CD4-positive, alpha-beta T cell (primary cell): ENCODE results near the gene SYT9. TPM values are rescaled to one million over a fixed set of nuclear protein-coding genes. Genes with fewer than 3 reads are reported as not detected.

Experiments used
- ATAC-seq: fragments of 200-7000 bp; cut with Tn5 transposase; one replicate; pipeline ENCODE4 v1.10.0; 2022; ENCODE audit warnings: mild to moderate bottlenecking; ENCODE audit not compliant: poor library complexity
- CTCF ChIA-PET: fragments of 350-600 bp; sonication (Branson Sonifier 250); formaldehyde crosslinking; loops from one replicate; lab custom pipeline; 2021; ENCODE audit warnings: antibody characterized with exemption, inconsistent platforms; lab: Charles Lee
- POLR2A ChIA-PET: fragments of 350-600 bp; sonication (Branson Sonifier 250); formaldehyde crosslinking; loops from one replicate; lab custom pipeline; 2021; ENCODE audit warnings: antibody characterized with exemption, inconsistent platforms; lab: Charles Lee
- DNase-seq, 14 experiments: peaks; one replicate each; pipeline ENCODE4 v3.0.0-alpha.2; 2013 to 2020; ENCODE audit warnings: mixed read lengths in 2 of 14
- H3K27ac ChIP-seq, 2 donors: one replicate each; pipeline versions ENCODE4 v1.5.1 to v1.7.0; 2013; ENCODE audit warnings: low read length in 2 of 2, low read depth in 1 of 2, mild to moderate bottlenecking in 1 of 2
- H3K27me3 ChIP-seq, 2 experiments: 1 replicate in 1 of 2; 2 replicates in 1 of 2; pipeline versions ENCODE4 v1.6.1 to v1.7.0; 2013; ENCODE audit warnings: low read length in 2 of 2, control low read depth in 1 of 2, mild to moderate bottlenecking in 1 of 2, moderate library complexity in 1 of 2; ENCODE audit not compliant: insufficient read depth in 2 of 2, control insufficient read depth in 1 of 2
- H3K36me3 ChIP-seq: one replicate; pipeline ENCODE4 v1.6.1; 2013; ENCODE audit warnings: low read length, control low read depth; ENCODE audit not compliant: insufficient read depth
- H3K4me1 ChIP-seq: one replicate; pipeline ENCODE4 v1.6.1; 2013; ENCODE audit warnings: low read length, control low read depth; ENCODE audit not compliant: insufficient read depth
- H3K4me3 ChIP-seq: one replicate; pipeline ENCODE4 v1.5.1; 2013; ENCODE audit warnings: mild to moderate bottlenecking, low read length, moderate library complexity
- H3K9me3 ChIP-seq, 2 experiments: 1 replicate in 1 of 2; 2 replicates in 1 of 2; pipeline versions ENCODE4 v1.6.1 to v1.7.0; 2013; ENCODE audit warnings: low read length in 2 of 2, mild to moderate bottlenecking in 2 of 2, control low read depth in 1 of 2, moderate library complexity in 1 of 2; ENCODE audit not compliant: control insufficient read depth in 1 of 2, insufficient read depth in 1 of 2
- H3K27ac Mint-ChIP-seq: one replicate; pipeline ENCODE4 v1.8.0; 2020; ENCODE audit warnings: mixed read lengths
- H3K27me3 Mint-ChIP-seq: one replicate; pipeline ENCODE4 v1.8.0; 2021; ENCODE audit warnings: mixed read lengths
- H3K36me3 Mint-ChIP-seq: one replicate; pipeline ENCODE4 v1.8.0; 2021; ENCODE audit warnings: low read depth, mixed read lengths
- H3K4me1 Mint-ChIP-seq: one replicate; pipeline ENCODE4 v1.8.0; 2021; ENCODE audit warnings: low read depth, mixed read lengths
- H3K4me3 Mint-ChIP-seq: one replicate; pipeline ENCODE4 v1.8.0; 2020; ENCODE audit warnings: mild to moderate bottlenecking, mixed read lengths
- H3K9me3 Mint-ChIP-seq: one replicate; pipeline ENCODE4 v1.8.0; 2020; ENCODE audit warnings: mixed read lengths
- intact Hi-C, 2 experiments: fragments of 100-400 bp; cut with DNase I in 1 of 2; cut with micrococcal nuclease in 1 of 2; formaldehyde crosslinking; loops; one replicate each; pipeline versions ENCODE4 v1.15.1 to v1.9.0; 2023 to 2025; cut with DNase I, micrococcal nuclease
- total RNA-seq, 174 experiments: library from RNA in 2 of 174; stranded (reverse) in 2 of 174; gene quantifications; one replicate each; pipeline ENCODE4 v1.2.3 and lab custom pipeline; 2021 to 2026
- TF ChIP-seq, protein P1 (sequence below): fragments of 200-600 bp; IDR thresholded peaks from one replicate; pipeline ENCODE4 v1.8.0; 2022; ENCODE audit warnings: antibody characterized with exemption, mild to moderate bottlenecking

SYT9 gene
- total RNA-seq, 2 experiments from 2014 or later, result not detected

DNA sequence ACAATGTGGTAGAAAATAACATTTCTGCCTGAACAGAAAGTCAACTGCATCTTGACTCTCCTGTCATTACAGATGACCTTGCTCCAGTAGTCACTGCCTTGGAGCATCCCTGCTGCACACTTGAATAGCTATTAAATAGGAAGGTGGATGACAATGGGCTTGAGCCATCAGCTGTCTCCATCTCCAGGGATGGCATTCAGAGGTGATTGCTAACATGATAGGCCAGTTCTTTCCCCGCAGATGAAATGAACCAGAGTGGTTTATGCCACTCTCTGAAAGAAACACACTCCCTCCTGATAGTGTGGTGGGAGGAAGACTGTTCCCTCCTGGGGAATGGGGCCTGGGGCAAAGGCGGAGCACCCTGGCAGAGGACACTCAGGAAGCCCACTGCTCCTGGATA lies 176.5 kb downstream of the SYT9 start:
- Mint-ChIP-seq H3K27me3 (no peaks in the 10 kb centered on the region), H3K27ac (no peak overlapping the region), H3K4me1 (peaks cover 7% of the 10 kb centered on the region), H3K36me3 (no peaks in the 10 kb centered on the region), H3K9me3 (no peaks in the 10 kb centered on the region), H3K4me3 (no peak overlapping the region)
- peaks cover 2 to 6% of the 10 kb centered on the region in 2 experiments for H3K27me3 ChIP-seq
- DNase-seq (no peak), ATAC-seq (no peak)
- intact Hi-C loops, result no loop called here
- H3K4me1 ChIP-seq, result peaks cover 3% of the 10 kb centered on the region
- H3K36me3 ChIP-seq, result no peaks in the 10 kb centered on the region
- no peak overlapping the region for H3K4me3 ChIP-seq
- TF ChIP-seq, protein P1, sequence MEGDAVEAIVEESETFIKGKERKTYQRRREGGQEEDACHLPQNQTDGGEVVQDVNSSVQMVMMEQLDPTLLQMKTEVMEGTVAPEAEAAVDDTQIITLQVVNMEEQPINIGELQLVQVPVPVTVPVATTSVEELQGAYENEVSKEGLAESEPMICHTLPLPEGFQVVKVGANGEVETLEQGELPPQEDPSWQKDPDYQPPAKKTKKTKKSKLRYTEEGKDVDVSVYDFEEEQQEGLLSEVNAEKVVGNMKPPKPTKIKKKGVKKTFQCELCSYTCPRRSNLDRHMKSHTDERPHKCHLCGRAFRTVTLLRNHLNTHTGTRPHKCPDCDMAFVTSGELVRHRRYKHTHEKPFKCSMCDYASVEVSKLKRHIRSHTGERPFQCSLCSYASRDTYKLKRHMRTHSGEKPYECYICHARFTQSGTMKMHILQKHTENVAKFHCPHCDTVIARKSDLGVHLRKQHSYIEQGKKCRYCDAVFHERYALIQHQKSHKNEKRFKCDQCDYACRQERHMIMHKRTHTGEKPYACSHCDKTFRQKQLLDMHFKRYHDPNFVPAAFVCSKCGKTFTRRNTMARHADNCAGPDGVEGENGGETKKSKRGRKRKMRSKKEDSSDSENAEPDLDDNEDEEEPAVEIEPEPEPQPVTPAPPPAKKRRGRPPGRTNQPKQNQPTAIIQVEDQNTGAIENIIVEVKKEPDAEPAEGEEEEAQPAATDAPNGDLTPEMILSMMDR, result no peak
- peaks cover 0 to 3% of the 10 kb centered on the region in 2 experiments for H3K9me3 ChIP-seq
- ChIA-PET POLR2A (no interaction called here), CTCF (interaction anchor here (0.9 kb wide), 1 partner anchor 14 kb away, joined by 3 read pairs; no protein-coding TSS in a partner anchor)
- H3K27ac ChIP-seq, result no peak overlapping the region

- Histone ChIP-seq H3K27me3 (peaks cover 2 to 6% of the 10 kb centered on the region in 2 experiments), H3K27ac (no peak overlapping the region), H3K4me3 (no peak overlapping the region), H3K4me1 (no peaks in the 10 kb centered on the region), H3K36me3 (no peaks in the 10 kb centered on the region), H3K9me3 (peaks cover 0 to 3% of the 10 kb centered on the region in 2 experiments)
- ATAC-seq (no peak), DNase-seq (no peak)
- CTCF ChIA-PET, result no interaction called here
- TF ChIP-seq, protein P1, result no peak
- Mint-ChIP-seq H3K9me3 (no peaks in the 10 kb centered on the region), H3K4me1 (no peaks in the 10 kb centered on the region), H3K27me3 (no peaks in the 10 kb centered on the region), H3K27ac (no peak overlapping the region), H3K4me3 (no peak overlapping the region), H3K36me3 (no peaks in the 10 kb centered on the region)
- POLR2A ChIA-PET, result no interaction called here
- intact Hi-C loops, result no loop called here
These were observed 178.8 kb downstream of the SYT9 start for GRCh38 chr11:7430496-7430895.

DNA sequence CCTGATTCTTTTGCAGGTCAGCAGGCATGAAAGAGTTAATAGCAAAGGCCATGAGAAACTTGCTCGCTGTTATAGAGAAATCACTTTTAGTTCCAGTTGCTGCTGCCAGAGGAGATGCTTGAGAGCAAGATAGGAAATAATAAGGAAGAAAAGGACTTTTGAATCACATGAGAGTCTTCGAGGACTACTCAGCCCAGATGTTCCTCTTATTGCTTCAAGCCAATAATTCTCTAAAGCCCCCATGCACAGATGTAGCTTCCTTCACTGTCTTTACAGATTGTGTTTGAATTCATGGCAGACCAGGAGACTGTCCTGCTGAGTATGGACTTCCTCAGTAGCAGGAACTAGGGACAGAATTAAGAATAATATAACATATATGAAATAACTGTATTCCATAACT lies 183.5 kb downstream of the SYT9 start:
- Mint-ChIP-seq H3K9me3 (no peaks in the 10 kb centered on the region), H3K27ac (no peak overlapping the region), H3K4me1 (peaks cover 16% of the 10 kb centered on the region), H3K4me3 (no peak overlapping the region), H3K36me3 (no peaks in the 10 kb centered on the region), H3K27me3 (no peaks in the 10 kb centered on the region)
- H3K27ac ChIP-seq, result no peak overlapping the region
- peaks cover 0 to 2% of the 10 kb centered on the region in 2 experiments for H3K27me3 ChIP-seq
- TF ChIP-seq, protein P1, result no peak
- intact Hi-C loops, result no loop called here
- ATAC-seq, result no peak
- H3K36me3 ChIP-seq, result no peaks in the 10 kb centered on the region
- H3K4me1 ChIP-seq, result peaks cover 11% of the 10 kb centered on the region
- ChIA-PET CTCF (no interaction called here), POLR2A (no interaction called here)
- peaks cover 0 to 3% of the 10 kb centered on the region in 2 experiments for H3K9me3 ChIP-seq
- no peak for DNase-seq
- H3K4me3 ChIP-seq, result no peak overlapping the region
